Upper lobe of left lung (tissue), 4 donors: ENCODE data around the gene ZBTB26.

ENCODE experiments used
- CTCF ChIP-seq, 6 experiments: fragments of 450-650 bp in 4 of 6; fragments of 200-600 bp in 2 of 6; sonication (generic) in 2 of 6; IDR thresholded peaks; one replicate each; pipeline ENCODE4 v1.5.1; 2016 to 2019; ENCODE audit warnings: antibody characterized with exemption in 6 of 6
- EP300 ChIP-seq, 4 donors: sonication (generic); formaldehyde crosslinking; IDR thresholded peaks; one replicate each; pipeline ENCODE4 v1.5.1; 2017; ENCODE audit warnings: antibody characterized with exemption in 4 of 4, control low read depth in 2 of 4
- POLR2A ChIP-seq, 4 donors: fragments of 450-650 bp; IDR thresholded peaks; one replicate each; pipeline ENCODE4 v1.5.1; 2016 to 2017; ENCODE audit warnings: antibody characterized with exemption in 4 of 4, mild to moderate bottlenecking in 2 of 4
- POLR2AphosphoS5 ChIP-seq, 2 donors: sonication (generic); formaldehyde crosslinking; IDR thresholded peaks; one replicate each; pipeline ENCODE4 v1.5.1; 2017; ENCODE audit warnings: antibody characterized with exemption in 2 of 2

- TF ChIP-seq CTCF (IDR thresholded peaks at IDR 0.05): no peak
- no peak for TF ChIP-seq POLR2AphosphoS5 (IDR thresholded peaks at IDR 0.05)
- no peak for TF ChIP-seq POLR2A (IDR thresholded peaks at IDR 0.05)
- TF ChIP-seq EP300 (IDR thresholded peaks at IDR 0.05): no peak
These were observed 51.9 kb downstream of the ZBTB26 start for GRCh38 chr9:122879443-122879842.
